KOPT-K1 (cell line): ENCODE data around the gene TBC1D24.

Experiments used
- H3K27ac ChIP-seq: fragments of 200-600 bp; sonication (generic); 2 replicates; pipeline ENCODE4 v1.5.1; 2016; ENCODE audit warnings: antibody characterized with exemption, mild to moderate bottlenecking, low read depth, low read length; ENCODE audit not compliant: poor library complexity, severe bottlenecking
- H3K36me3 ChIP-seq: fragments of 200-600 bp; sonication (generic); 2 replicates; pipeline ENCODE4 v1.5.1; 2017; ENCODE audit warnings: antibody characterized with exemption, mild to moderate bottlenecking, low read length, moderate library complexity; ENCODE audit not compliant: insufficient read depth
- H3K9me3 ChIP-seq: fragments of 200-600 bp; sonication (generic); 2 replicates; pipeline ENCODE4 v1.5.1; 2017; ENCODE audit warnings: antibody characterized with exemption, low read length, mild to moderate bottlenecking; ENCODE audit not compliant: insufficient read depth, poor library complexity, severe bottlenecking

TBC1D24 gene

DNA sequence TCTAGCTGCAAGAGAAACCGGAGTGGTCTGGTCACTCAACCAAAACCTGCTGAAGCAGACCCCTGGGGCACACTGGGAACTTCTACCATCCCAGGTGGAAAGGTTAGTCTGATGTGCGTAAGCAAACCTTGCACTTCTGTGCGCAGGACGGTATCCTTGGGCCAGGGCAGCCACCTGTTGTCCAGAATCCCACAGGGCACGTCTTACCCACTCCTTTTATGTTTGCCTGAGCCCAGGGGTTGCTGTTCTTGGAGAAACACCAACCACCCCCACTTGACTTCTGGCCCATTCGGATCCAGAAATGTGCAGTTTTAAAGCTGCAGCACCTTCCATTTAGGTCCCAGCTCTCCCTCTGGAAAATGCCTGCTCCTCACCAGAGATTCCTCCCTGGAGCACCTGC lies 18.7 kb downstream of the TBC1D24 start:
- Histone ChIP-seq H3K36me3 (peaks cover 27% of the 10 kb centered on the region), H3K9me3 (no peaks in the 10 kb centered on the region), H3K27ac (no peak overlapping the region)

DNA sequence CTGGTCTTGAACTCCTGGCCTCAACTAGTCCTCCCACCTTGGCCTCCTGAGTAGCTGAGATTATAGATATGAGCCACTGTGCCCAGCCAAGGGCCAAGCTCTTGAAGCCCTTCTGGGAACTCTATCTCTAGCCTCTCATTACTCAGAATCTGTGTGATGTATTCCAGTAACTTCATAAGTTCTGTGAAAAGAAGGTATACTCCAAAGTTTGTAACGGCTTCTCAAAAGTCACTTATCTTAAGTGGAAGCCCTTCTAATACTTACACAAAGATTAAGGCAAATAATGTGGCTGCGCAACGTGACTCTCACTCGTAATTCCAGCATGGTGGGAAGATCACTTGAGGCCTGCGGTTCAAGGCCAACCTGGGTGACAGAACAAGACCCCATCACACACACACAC lies 19.7 kb downstream of the TBC1D24 start:
- no peak overlapping the region for H3K27ac ChIP-seq
- peaks cover 30% of the 10 kb centered on the region for H3K36me3 ChIP-seq

GRCh38 chr16:2495041-2495440 lies 20.1 kb downstream of the TBC1D24 start:
- peaks cover 30% of the 10 kb centered on the region for H3K36me3 ChIP-seq
- no peaks in the 10 kb centered on the region for H3K9me3 ChIP-seq
- no peak overlapping the region for H3K27ac ChIP-seq

More for the DNA sequence above, 19.7 kb downstream of the TBC1D24 start:
- H3K9me3 ChIP-seq, result no peaks in the 10 kb centered on the region

- H3K36me3 ChIP-seq, result peaks cover 30% of the 10 kb centered on the region
- H3K27ac ChIP-seq, result no peak overlapping the region
- H3K9me3 ChIP-seq, result no peaks in the 10 kb centered on the region
Observed at GRCh38 chr16:2496223-2497115, 21.5 kb downstream of the TBC1D24 start.

GRCh38 chr16:2497116-2497630 lies 22.2 kb downstream of the TBC1D24 start:
- H3K27ac ChIP-seq, result no peak overlapping the region

DNA sequence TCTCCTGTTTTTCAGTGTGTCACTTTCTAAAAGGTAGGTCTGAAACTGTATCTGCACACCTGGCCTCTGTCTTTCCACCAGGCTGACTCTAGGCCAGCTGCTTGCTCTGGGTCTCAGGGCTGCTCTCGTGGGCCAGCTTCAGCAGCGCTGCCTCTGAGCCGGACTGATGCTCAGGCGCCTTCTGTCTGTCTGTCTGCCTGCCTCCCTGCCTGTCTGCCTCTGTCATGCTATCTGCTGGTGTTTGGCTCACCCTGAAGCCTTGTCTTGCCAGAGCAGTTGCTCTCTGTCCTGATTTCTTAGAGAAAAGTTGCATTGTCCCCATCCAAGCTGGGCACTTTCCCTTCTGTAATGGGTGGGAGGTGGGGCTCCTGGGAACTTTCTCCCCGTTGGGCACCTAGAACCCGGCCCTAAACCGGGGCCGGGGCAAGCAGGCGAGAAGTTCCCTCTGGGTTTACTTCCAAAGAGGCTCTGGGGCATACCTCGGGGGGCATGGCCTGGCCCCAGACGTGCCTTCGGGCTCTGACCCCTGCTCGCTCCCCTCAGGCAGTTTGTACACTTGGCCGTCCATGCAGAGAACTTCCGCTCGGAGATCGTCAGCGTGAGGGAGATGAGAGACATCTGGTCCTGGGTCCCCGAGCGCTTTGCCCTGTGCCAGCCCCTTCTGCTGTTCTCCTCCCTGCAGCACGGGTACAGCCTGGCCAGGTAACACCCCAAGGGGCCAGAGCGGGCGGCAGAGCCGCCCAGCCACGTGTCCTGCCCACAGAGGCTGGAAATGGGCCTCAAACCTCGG lies 23.0 kb downstream of the TBC1D24 start:
- H3K27ac ChIP-seq, result no peak overlapping the region
- H3K36me3 ChIP-seq, result peaks cover 30% of the 10 kb centered on the region
- no peaks in the 10 kb centered on the region for H3K9me3 ChIP-seq

More at GRCh38 chr16:2497116-2497630, 22.2 kb downstream of the TBC1D24 start:
- Histone ChIP-seq H3K36me3 (peaks cover 30% of the 10 kb centered on the region), H3K9me3 (no peaks in the 10 kb centered on the region)

DNA sequence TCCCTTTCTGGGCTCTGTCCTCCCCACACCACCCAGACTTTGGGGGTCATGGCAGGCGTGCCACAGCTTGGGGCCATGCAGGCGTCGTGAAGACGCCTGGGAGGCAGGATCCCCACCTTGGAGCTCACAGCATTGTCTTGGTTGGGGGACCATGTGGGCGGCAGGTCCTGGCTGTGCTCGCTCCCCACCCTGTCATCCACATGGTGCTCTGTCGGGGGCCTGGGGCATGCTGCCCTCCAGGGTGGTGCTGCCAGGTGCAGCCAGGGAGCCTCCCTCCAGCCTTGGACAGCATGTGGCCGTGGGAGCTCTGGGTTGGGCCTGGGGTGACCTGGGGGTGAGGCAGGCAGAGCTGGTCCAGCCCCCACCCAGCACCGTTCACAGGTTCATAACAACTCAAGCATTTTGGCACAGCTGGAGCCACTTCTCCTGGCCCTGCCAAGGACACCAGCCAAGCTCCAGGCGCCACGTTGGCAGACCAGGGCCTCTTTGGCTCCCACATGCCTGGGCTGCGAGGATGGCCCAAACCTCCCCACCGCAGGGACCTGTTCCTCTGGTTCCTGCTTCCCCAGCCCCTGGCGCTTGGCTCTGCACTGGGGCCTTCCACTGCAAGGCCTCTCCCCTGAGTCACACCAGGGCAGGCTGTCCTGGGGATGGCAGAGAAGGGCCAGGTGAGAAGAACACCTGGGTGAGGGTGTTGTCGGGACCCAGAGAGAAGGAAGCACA lies 23.8 kb downstream of the TBC1D24 start:
- H3K27ac ChIP-seq, result no peak overlapping the region
- H3K36me3 ChIP-seq, result peaks cover 30% of the 10 kb centered on the region
- H3K9me3 ChIP-seq, result no peaks in the 10 kb centered on the region

- Histone ChIP-seq H3K36me3 (peaks cover 30% of the 10 kb centered on the region), H3K27ac (no peak overlapping the region), H3K9me3 (no peaks in the 10 kb centered on the region)
Observed at GRCh38 chr16:2499454-2499853, 24.5 kb downstream of the TBC1D24 start.

- Histone ChIP-seq H3K9me3 (no peaks in the 10 kb centered on the region), H3K36me3 (peaks cover 30% of the 10 kb centered on the region), H3K27ac (no peak overlapping the region)
Observed at GRCh38 chr16:2499890-2500429, 25.0 kb downstream of the TBC1D24 start.

DNA sequence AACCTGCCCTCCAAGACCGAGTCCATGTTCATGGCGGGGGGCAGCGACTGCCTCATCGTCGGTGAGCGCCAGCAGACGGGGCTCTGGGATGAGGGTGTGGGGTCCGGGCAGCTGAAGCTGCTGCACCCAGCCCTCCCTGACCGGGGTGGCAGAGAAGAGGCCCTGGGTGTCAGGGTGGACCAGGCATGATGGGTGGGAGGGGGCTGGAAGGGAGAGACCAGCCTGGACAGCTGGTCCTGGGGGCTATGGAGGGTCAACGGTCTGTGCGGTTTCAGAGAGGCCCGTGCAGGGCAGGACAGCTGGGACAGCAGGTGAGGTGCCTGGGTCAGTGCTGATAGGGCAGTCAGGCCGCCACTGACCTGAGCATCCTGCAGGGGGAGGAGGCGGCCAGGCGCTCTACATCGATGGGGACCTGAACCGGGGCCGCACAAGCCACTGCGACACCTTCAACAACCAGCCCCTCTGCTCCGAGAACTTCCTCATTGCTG lies 25.5 kb downstream of the TBC1D24 start:
- no peaks in the 10 kb centered on the region for H3K9me3 ChIP-seq
- peaks cover 30% of the 10 kb centered on the region for H3K36me3 ChIP-seq
- no peak overlapping the region for H3K27ac ChIP-seq

DNA sequence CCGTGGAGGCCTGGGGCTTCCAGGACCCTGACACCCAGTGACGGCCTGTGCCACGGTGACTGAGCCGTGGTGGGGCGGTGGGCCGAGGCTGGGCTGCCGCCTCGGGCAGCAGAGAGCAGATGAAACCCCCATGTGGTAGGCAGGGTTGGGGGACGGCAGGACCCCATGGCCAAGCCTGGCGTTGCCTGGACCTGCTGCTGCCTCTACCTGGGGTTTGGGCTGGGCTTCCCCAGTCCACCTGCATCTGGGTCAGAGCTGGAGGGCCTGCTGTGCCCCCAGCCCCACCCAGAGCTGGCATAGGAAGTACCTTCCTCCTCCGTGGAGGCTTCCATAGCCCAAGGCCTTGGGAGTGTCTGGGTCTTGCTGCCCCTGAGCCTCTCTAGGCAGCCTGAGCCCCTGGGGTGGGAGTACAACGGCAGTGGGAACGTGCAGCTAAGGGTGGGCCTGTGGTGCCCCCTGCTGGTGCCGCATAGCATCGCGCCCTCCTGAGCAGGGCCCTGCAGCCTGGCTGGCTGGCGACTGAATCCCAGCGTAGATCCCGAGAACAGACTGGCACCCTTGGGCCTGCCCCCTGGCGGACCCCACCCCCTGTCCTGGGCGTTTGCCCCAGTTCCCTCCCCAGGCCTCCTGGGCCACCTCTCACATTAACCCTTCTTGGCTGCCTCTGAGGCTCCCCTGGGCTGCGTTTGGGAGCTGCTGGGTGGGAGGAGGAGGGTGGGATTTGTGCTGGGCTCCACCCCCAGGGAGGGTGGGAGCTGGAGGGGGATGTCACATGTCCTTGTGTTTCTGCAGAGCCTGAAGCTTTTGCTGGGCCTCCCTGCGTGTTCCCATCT lies 26.2 kb downstream of the TBC1D24 start:
- Histone ChIP-seq H3K27ac (no peak overlapping the region), H3K36me3 (peaks cover 26% of the 10 kb centered on the region), H3K9me3 (no peaks in the 10 kb centered on the region)

GRCh38 chr16:2501946-2502895 lies 27.3 kb downstream of the TBC1D24 start:
- Histone ChIP-seq H3K36me3 (peaks cover 15% of the 10 kb centered on the region), H3K27ac (no peak overlapping the region), H3K9me3 (no peaks in the 10 kb centered on the region)

DNA sequence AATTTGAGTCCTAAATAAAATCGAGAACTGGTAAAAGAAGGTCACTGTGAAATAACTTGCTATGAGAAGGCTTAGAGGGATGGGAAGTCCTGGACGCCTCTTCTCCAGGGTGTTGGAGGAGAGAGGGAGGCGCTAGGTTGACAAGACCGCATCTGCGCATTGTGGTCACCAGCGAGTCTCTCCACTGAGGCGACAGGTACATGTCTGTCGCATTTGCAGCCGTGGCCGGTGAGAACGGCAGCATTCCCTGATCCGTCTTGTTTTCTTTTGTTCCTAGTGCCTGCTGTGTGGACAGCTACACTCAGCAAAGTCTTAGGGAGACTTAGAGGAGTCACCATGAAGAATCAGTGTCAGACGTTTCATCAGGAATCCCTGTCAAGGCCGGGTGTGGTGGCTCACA lies 30.8 kb downstream of the TBC1D24 start:
- no peaks in the 10 kb centered on the region for H3K9me3 ChIP-seq
- no peaks in the 10 kb centered on the region; the same call in 1 of the 2 replicates for H3K36me3 ChIP-seq
- no peak overlapping the region for H3K27ac ChIP-seq
